ENCODE results near the gene AATF.

Gene AATF

GRCh38 chr17:37051833-37052232 is 103.1 kb downstream of the AATF start:
- DNase-seq (ENCODE audit: low read depth) = no peak
- no peak for TF ChIP-seq CTCF (IDR thresholded peaks at IDR 0.05; ENCODE audit: low read length, missing control alignments)
- no peak overlapping the region for H3K4me3 ChIP-seq (replicated peaks; ENCODE audit: low read depth, low read length)

GRCh38 chr17:37052450-37052849 is 103.7 kb downstream of the AATF start:
- H3K4me3 ChIP-seq (replicated peaks; ENCODE audit: low read depth, low read length) = no peak overlapping the region
- no peak for TF ChIP-seq CTCF (IDR thresholded peaks at IDR 0.05; ENCODE audit: low read length, missing control alignments)
- no peak for DNase-seq (ENCODE audit: low read depth)

- H3K4me3 ChIP-seq (replicated peaks; ENCODE audit: low read depth, low read length) = no peak overlapping the region
- no peak for DNase-seq (ENCODE audit: low read depth)
- TF ChIP-seq CTCF (IDR thresholded peaks at IDR 0.05; ENCODE audit: low read length, missing control alignments) = no peak
Measured at GRCh38 chr17:37054894-37055293, 106.1 kb downstream of the AATF start.

GRCh38 chr17:37056622-37057021 is 107.9 kb downstream of the AATF start:
- no peak for DNase-seq (ENCODE audit: low read depth)
- no peak for TF ChIP-seq CTCF (IDR thresholded peaks at IDR 0.05; ENCODE audit: low read length, missing control alignments)
- no peak overlapping the region for H3K4me3 ChIP-seq (replicated peaks; ENCODE audit: low read depth, low read length)

- DNase-seq (ENCODE audit: low read depth) = no peak
- no peak overlapping the region for H3K4me3 ChIP-seq (replicated peaks; ENCODE audit: low read depth, low read length)
- TF ChIP-seq CTCF (IDR thresholded peaks at IDR 0.05; ENCODE audit: low read length, missing control alignments) = no peak
Measured at GRCh38 chr17:37059493-37059892, 110.7 kb downstream of the AATF start.

- no peak for TF ChIP-seq CTCF (IDR thresholded peaks at IDR 0.05; ENCODE audit: low read length, missing control alignments)
- no peak overlapping the region for H3K4me3 ChIP-seq (replicated peaks; ENCODE audit: low read depth, low read length)
- no peak for DNase-seq (ENCODE audit: low read depth)
Measured at GRCh38 chr17:37060094-37060493, 111.3 kb downstream of the AATF start.

GRCh38 chr17:37060928-37061327 is 112.2 kb downstream of the AATF start:
- no peak for DNase-seq (ENCODE audit: low read depth)
- TF ChIP-seq CTCF (IDR thresholded peaks at IDR 0.05; ENCODE audit: low read length, missing control alignments) = no peak

More at GRCh38 chr17:37060928-37061327, 112.2 kb downstream of the AATF start:
- no peak overlapping the region for H3K4me3 ChIP-seq (replicated peaks; ENCODE audit: low read depth, low read length)
